Stimulated activated CD4-positive, alpha-beta T cell treated with anti-CD3 and anti-CD28 coated beads, Interleukin-15, amount 100 ng/mL, for 24 hours (primary cell): ENCODE data around the gene EDARADD.

Source experiments
- DNase-seq: peaks from one replicate; pipeline ENCODE4 v3.0.0-alpha.2; 2020

Gene EDARADD

DNA sequence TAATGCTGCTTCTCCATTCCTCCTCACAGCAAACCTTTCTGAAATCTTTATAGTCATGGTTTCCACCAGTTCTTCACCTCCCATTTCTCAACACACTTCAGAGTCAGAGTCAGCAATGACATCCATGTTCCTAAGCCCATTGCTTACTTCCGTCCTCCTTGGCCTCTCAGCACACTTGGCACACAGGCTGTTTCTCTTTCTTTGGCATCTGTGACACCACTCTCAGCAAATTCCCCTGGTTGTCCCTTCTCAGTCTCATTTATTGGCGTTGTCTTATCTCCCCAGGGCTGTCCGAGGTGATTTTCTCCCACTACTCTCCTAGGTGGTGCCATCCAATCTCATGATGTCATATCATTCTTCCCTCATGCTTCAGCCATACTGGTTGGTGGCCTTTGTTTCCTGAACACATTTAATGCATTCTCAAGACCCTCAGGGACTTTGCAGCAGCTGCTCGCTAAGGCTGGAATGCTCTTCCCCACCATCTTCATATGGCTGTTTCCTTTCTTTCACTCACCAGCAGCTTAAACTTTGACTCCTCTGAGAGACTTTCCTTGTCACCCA is 126.4 kb downstream of the EDARADD start:
- no peak for DNase-seq

GRCh38 chr1:236522937-236523703 is 129.0 kb downstream of the EDARADD start:
- no peak for DNase-seq

GRCh38 chr1:236523704-236524141 is 129.6 kb downstream of the EDARADD start, which contains the start of gene LGALS8:
Gene LGALS8 (plus strand): TSS chr1:236523982. CDS start chr1:236526071, 2,089 bp downstream.
- peak; percentile 94 for DNase-seq

DNA sequence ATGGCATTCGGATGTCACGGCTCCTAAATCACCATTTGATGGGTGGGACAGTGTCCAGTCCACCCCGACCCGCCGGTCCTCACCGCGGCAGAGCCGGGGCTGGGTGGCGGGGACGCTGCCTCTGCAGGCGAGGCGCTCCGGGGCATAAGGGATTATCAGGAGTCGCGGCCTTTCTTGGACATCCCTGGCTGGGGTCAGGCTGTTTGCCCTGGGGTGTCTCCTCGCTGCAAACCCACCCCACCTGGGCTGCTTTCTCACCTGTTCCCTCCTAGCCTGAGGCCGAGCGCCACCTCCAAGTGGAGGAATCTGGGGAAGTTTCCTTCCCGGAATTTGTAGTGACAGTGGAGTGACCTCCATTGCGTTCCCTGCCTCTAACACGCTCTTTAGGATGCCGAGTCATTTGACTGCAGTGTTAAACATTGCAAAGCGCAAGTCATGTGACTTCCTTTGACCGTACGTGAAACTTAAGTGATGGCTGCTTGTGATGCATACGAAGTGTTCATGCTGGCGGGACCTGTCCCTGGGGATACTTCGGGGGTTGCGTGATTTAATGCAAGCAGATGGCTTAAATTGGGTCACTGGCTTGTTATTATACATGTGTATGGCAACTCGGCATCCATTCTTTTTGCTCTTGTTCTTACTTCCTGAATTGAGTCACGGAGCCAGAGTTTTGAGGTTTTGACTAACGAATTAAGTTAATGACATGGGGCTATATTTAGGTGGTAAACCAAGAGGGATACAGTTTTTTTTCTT is 130.2 kb downstream of the EDARADD start:
- peak; percentile 57 for DNase-seq

DNA sequence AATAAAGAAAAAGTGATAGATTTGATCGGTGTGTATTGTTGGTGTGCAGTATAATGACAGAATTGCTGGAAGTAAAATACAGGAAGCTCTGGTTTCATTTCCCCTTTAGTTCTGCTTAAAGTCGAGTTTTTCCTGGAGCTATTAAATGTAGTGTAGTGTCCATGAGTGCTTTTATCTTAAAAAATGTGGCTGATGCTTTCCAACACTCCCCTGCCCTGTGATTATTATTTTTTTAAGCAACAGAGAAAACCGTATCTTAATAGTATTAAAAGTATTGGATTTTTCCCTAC is 130.8 kb downstream of the EDARADD start:
- no peak for DNase-seq

DNA sequence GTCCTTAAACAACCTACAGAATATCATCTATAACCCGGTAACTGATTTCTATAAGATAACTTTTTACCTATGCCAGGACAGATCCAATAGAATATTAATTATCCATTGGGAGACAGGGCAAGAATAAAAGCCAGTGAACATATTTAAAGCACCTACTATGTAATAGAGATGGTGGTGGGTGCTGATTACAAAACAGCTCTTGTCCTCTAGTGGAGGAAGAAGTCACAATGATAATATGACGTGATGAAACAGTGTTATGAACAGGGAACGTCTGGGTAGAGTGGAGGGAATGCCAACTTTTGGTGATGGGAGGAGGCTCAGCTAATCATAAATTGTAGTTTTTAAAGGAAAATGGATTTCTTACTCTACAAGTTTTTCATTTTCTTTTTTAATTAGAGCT is 132.0 kb downstream of the EDARADD start:
- DNase-seq, result no peak

DNA sequence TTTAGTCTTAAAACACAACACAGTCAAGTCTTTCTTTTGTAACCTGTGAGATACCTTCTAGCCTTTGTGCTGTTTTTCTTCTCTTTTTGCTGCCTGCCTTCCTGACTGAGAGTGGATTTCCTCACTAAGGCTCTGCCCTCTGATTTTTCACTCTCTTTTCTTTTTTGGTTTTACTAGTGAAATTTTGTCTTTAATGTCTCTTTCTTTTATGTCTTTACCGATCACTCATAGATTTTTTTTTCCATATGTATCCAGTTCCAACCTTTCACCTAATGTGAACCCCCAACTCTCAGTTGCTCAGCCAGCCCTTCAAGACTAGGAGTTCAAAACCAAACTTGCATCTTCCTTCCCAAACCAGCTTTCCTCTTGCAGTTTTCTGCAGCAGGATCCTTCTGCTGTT is 136.2 kb downstream of the EDARADD start:
- DNase-seq, result no peak

DNA sequence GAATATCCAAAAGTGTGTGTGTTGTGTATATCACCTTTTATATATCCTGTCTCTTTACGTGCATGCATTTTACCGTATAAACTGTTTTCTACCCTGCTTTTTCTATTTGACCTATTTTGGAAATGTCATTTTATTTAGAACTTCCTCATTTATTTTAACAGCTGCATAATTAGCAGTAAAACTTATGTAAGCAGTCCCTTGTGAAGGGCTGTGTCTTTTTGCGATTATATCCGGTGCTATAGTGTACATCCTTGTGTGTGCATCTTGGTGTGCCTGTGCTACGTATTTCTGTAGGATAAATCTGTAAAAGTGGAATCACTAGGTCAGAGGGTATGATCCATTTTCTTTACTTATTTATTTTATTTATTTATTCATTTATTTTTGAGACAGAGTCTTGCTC is 136.9 kb downstream of the EDARADD start:
- DNase-seq, result no peak

- no peak for DNase-seq
These were observed 138.8 kb downstream of the EDARADD start for GRCh38 chr1:236532850-236533249.

DNA sequence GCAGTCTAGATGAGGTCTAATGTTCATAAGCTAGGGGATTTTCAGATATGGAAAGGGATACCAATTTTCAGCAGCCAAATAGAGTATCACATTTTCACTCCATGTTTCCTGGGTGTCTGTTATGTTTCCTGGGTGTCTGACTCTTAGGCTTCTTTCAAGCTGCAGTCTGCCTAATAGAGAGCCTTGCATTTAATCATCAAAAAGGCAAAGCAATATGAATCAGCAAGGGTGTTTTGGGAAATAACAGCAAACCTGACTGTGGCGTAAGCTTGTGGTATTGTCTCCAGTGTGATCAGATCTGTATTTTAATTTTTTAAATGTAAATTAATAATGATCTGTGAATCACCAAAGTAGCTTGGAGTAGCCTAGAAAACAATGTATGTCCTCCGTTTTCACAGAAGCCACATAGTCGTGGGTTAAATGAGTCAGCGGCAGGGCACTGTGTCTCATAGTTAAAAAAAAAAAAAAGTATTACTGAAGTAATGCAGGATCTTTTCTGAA is 140.1 kb downstream of the EDARADD start:
- peak; percentile 64 for DNase-seq
